Stimulated activated CD4-positive, alpha-beta T cell treated with anti-CD3 and anti-CD28 coated beads, Interleukin-15, amount 100 ng/mL, for 48 hours (primary cell): ENCODE measurements around the gene ZNF837.
A peak's percentile ranks its signal among the peaks of the same experiment; 100 is the strongest.
"Not testable (repeated sequence)": the region's sequence is repeated elsewhere in the genome, so short reads cannot be mapped to it uniquely, and the experiment has no call there.

Experiments used
- DNase-seq, 2 donors: peaks; one replicate each; pipeline ENCODE4 v3.0.0-alpha.2; 2020; ENCODE audit warnings: low read depth in 2 of 2

The ZNF837 gene

GRCh38 chr19:58396691-58397532, 16.1 kb upstream of the ZNF837 start:
- DNase-seq: no peak

GRCh38 chr19:58395979-58396627, 15.3 kb upstream of the ZNF837 start:
- no peak for DNase-seq

- no peak for DNase-seq
Observed at GRCh38 chr19:58395220-58395978, 14.6 kb upstream of the ZNF837 start, which contains the start of gene RNF225. Gene RNF225 (plus strand): TSS chr19:58395656. CDS start chr19:58396090, 434 bp downstream.

GRCh38 chr19:58394821-58395219, 14.0 kb upstream of the ZNF837 start:
- DNase-seq: no peak

- no peak for DNase-seq
Observed at GRCh38 chr19:58393725-58394033, 12.8 kb upstream of the ZNF837 start.

GRCh38 chr19:58392945-58393724, 12.3 kb upstream of the ZNF837 start:
- DNase-seq: no peak

GRCh38 chr19:58388175-58388526, 7.3 kb upstream of the ZNF837 start:
- DNase-seq: no peak

- no peak for DNase-seq
Observed at GRCh38 chr19:58387338-58388174, 6.7 kb upstream of the ZNF837 start.

- peak; percentile 90 to 95 for DNase-seq
Observed at GRCh38 chr19:58386576-58387337, 5.9 kb upstream of the ZNF837 start, which contains the start of gene RPS5. Gene RPS5 (plus strand): TSS chr19:58387269. CDS start chr19:58388138, 869 bp downstream.

GRCh38 chr19:58385891-58386575, 5.2 kb upstream of the ZNF837 start:
- DNase-seq: no peak

- no peak for DNase-seq
Observed at GRCh38 chr19:58385313-58385890, 4.6 kb upstream of the ZNF837 start.

- DNase-seq: no peak
Observed at GRCh38 chr19:58382997-58383603, 2.3 kb upstream of the ZNF837 start.

- no peak for DNase-seq
Observed at GRCh38 chr19:58381460-58382212, 806 bp upstream of the ZNF837 start.

GRCh38 chr19:58380037-58380661, 681 bp downstream of the ZNF837 start:
- DNase-seq: no peak

- no peak for DNase-seq
Observed at GRCh38 chr19:58379246-58379645, 1.6 kb downstream of the ZNF837 start.

- DNase-seq: not testable (repeated sequence)
Observed at GRCh38 chr19:58376724-58377123, 4.1 kb downstream of the ZNF837 start.

GRCh38 chr19:58374200-58374599, 6.6 kb downstream of the ZNF837 start:
- no peak for DNase-seq
